GM19099 (cell line): ENCODE results near the gene ACTR6.

Experiments used
- POLR2A ChIP-seq: IDR thresholded peaks from 3 replicates; pipeline ENCODE4 v1.6.1; 2011; ENCODE audit warnings: low read depth; ENCODE audit not compliant: insufficient read length; ENCODE audit errors: extremely low read depth

Gene ACTR6

DNA sequence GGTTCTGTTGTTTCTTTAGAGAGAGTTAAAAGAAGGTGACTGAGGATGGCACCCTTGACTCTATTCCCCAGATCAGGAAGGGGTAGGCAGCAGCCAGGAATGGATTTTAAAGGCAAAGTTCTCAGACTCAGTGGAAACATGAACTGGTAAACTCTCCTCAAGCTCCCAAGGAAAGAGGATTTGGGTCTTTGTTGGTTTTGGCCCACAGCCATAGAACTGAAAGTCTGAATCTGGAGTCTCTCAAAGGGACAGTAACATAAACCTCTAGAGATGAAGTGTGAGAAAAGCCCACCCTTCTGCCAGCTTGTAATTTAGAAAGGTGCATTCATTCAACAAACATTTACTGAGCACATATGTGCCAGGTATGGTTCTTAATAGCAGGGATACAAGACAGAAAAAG, 29.4 kb upstream of the ACTR6 start:
- TF ChIP-seq POLR2A: no peak

DNA sequence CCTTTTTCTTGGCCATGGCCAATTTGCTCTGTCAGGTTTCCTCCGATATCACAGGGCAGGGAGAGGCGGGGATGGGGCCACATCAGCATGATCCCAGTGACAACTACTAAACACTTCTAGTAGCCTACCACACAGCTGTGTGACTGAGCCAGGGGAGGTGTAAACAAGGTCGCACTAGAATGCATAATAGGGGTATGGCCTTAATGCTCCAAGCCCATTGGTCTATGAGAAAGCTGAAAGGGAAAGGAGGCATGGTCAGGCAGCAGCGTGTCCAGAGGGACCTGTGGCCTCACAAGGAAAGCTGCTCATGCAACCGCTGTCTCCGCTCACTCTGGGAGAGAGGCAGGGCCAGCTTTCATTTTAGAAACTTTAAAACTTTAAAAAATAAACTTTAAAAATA, 27.5 kb upstream of the ACTR6 start:
- no peak for TF ChIP-seq POLR2A

DNA sequence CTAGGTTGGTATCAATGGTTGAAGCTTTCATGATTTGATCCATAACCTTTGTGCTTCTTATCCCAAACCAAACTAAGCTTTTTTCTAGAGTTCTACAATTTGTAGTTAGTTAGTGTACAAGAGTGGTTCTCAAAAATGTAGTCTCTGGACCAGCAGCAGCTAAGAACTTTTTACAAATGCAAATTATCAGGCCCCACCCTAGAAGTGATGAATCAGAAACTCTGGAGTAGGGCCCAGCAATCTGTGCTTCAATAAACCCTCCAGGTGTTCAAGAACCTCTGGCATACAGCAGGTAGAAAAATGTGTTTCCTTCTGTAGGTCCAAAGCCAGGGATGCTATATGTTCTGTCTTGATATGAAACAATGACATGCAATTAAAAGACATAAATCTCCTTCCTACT, 26.1 kb upstream of the ACTR6 start:
- TF ChIP-seq POLR2A: no peak

DNA sequence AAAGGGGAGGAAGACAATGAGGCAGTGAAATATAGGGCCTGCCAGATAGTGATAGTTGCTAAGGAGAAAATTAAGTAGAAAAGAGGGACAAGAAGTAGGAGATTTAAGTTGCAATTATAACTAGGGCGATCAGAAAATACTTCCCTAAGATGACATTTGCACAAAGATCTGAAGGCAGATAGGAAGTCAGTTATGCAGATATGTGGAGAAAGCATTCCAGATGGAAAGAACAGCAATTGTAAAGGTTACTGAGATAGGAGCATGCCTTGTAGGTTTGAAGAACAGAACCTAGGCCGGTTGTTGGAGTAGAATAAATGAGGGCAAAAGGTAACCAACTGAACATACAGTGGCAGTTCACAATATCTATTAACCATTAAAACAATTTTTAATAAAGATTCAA, 21.4 kb upstream of the ACTR6 start:
- TF ChIP-seq POLR2A: no peak

DNA sequence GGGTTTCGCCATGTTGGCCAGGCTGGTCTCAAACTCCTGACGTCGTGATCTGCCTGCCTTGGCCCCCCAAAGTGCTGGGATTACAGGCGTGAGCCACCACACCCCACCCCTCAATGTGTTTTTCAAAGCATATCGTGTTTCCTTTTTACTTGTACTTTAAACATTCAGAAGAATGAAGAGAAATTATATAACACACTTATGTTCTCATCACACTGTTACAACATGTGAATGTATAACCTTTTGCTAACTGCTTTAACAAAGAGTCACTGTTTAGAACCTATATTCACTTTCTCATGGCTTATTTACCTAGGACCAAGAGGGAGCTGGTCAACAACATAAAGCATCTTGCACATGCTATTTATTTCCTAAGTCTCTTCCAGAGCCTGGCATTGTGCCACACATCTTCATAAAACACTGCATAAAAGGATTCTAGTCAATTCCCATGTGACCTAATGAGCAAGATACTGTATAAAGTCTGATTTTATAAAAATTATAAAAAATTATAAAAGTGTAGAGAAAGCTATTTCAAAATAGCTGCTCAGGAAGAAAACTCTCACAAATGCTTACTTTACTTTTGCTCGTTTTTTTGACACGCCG, 16.0 kb upstream of the ACTR6 start:
- no peak for TF ChIP-seq POLR2A

DNA sequence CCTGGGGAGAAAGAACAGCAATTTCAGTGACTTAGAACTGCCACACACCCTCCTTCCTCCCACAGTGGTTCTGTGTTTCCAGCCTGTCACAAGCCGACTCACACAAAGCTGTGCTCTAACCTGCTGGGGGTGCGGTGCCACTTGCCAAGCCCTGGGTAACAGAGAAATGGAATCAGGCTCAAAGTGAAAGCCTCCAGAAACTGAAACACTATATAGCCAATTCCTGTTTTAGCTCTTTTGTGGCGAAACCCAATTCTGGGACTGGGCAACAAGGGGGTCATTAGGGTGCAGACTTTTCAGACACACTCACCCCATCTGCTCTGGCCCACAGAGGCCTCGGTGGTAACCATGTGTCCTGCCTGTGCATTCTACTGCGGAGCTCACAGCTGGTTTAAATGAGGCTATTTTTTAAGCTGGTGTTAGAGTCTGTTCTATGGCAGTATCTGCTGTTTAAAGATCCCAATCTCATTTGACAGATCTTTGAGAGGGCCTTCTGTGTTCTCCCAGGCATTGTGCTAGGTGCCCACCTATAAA, 15.2 kb upstream of the ACTR6 start:
- no peak for TF ChIP-seq POLR2A

DNA sequence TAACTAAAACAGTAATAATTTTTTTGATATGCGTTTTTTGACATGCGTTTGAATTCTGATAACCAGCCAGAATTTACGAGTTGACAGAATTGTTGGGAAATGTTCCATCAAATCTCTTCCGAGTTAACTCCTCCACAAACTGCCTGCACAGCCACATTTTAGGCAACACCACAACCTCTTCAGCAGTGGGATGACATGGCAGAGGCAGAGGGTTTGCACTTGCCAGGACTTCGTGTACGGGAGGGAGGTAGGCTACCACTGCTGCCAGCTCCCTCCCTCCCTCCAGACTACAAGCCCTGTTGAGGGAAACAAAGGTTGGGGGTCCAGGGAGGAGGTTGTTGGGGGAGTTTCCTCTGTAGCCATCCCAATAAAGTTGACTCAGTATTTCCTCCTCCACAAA, 14.5 kb upstream of the ACTR6 start:
- TF ChIP-seq POLR2A: no peak

DNA sequence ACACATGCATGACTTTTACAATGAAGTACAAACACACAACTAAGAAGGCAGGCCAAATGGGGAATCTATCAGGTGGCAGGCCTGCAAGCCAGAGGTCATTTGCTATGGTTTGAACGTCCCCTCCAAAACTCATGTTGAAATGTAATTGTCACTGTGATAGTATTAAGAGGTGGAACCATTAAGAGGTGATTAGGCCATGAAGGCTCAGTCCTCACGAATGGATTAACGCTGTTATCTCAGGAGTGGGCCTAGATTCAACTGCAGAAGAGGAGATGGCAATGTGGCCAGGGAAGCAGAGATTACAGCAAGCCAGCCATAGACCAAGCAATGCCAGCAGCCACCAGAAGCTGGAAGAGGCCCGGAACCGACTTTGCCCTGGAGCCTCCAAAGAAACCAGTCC, 13.5 kb upstream of the ACTR6 start:
- no peak for TF ChIP-seq POLR2A

DNA sequence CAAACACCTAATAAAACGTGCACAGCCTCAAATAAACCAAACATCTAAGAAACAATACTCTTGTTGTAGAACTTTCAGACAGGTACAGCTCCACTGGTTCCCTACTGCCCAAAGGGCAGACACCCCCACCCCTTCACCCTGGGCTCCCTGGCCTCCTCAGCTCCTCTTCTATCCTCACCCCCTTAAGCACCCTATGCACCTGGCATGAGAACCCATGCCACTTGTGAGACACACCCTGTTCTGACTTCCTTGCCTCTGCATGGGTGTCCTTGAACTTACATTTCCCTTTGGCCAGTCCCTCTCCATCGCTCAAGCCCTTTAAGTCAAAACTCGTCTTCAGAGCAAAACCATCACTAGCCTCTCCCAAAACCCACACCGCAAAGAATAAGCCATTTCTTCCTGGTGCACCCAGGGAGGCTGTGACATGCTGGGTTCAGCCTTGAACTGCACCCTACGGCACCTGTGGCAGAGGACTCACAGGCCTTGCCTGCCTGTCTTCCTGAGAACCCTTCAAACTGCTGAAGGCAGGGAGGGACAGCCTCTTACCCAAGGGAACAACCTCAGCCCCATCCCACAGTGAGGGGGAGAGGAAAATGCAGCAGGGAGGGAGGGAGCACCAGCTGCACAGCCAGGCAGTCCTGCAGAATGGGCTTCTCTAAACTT, 12.6 kb upstream of the ACTR6 start:
- no peak for TF ChIP-seq POLR2A

DNA sequence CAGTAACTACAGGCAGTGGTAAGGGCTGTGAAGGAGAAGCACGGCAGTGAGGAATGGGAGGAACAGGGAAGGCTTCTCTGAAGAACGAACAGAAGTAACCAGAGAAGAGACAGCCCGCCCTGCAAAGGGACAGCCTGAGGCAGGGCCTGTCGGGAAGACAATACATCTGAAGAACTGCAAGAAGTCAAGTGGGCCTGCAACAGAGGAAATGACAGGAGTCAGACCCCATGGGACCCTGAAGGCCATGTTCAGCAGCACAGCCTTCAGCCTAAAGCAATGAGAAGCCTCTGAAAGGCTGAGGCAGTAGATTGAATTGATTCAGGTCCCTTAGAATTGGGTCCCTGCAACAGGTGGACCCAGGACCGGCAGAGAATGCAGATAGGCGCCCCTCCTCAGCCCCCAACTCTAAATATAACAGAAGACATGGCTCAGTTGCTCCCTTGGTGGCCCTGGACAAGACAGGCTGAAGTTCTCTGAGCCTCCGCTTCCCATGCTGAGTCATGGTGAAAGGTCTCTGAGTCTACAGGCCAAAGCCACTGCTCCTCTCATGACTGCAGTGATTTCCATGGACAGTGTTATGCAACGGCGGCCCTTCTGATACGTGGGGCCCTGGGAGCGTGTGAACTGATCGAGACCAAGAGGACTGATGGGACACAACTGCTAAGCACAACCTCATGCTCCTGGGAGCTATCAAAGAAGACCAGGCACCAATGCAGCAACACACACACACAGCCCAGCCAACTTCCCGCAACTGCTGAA, 10.8 kb upstream of the ACTR6 start:
- TF ChIP-seq POLR2A: no peak

DNA sequence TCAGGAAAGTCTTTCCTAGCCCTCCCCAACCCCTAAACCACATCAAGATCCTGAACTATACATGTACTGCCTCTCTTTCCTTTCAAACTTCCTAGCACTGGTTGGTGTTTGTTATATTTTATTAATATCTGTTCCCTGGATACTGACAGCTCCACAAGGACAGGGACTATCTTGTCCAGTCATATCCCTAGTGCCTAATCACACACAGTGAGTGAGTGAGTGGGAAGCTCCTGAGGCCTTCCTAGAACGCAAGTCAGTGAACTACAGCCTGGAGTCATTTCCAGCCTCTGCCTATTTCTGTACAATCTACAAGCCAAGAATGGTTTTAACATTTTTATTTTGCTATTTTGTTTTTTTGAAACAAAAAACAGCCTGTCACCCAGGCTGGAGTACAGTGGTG, 7.5 kb upstream of the ACTR6 start:
- TF ChIP-seq POLR2A: no peak

DNA sequence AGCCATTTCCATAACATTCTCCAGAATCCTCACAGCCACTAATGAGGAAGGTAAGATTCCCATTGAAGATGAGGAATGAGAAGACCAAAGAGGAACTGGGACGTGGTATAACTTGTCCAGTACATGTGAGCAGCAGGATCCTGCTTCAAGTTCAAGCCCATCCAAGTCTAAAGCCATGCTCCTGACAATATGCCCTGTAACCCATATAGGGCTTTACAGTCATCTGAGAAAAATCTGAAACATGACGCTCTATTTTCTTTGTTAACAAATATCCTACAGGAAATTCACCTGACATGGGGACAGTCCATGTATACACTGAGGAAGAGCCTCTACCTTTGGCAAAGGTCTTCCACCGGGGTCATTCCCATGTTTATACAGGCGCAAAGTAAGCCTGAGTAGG, 3.1 kb upstream of the ACTR6 start:
- no peak for TF ChIP-seq POLR2A

DNA sequence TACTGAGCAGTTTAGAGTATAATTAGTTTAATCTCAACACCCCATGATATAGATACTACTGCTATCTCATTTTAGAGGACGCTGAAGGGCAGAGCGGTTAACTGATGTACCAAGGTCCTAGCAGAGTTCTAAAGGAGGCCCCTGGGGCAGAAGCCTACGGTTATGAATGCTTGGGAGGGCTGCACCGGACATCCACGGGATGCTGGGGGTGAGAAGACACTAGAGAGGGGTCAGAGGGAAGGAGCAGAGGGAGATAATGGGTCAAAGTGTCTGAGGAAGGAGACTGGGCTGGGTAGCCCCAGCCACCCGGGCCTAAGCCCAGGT, 1.6 kb upstream of the ACTR6 start:
- no peak for TF ChIP-seq POLR2A

DNA sequence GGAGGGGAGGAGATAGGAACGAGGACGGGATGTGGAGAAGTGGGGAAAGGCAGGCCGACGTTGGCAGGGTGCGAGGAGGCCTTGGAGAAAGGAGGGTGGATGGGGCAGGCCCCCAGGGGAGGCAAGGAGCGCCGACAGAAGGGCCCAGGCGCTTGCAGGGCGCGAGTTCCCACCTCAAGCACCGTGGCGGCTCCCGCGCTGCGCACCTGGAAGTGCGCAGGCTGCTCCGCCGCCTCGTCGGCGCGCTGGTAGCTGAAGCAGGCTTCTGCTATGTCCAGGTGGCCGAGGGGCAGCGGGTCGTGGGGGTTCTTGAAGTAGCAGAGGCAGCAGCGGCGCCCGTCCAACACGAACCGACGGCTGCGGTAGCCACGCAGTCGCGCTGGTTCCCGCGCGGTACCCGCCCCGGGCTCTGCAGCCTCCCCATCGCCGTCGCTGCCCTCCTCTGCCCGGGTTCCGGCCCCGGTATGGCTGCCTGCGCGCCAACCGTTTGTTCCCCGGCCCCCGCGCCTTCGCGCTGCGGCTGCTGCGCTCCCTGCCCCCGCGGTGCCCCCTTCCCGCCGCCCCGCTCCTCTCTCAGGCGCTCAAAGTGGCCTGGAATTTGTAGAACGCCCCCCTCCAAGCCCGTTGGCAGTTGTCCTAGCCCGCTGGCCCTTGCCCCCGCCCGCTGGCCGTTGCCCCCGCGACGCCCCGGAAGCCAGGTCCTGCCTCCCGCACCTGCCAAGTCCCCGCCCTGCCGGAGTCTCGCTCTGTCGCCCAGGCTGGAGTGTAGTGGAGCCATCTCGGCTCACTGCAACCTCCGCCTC, 1.1 kb upstream of the ACTR6 start:
- no peak for TF ChIP-seq POLR2A
